H1 (cell line): Measurements from ENCODE around the gene PTRH1. TPM values are rescaled to one million over a fixed set of nuclear protein-coding genes. Genes with fewer than 3 reads are reported as not detected.

Source experiments
- CTCF ChIA-PET: fragments of 300-600 bp; sonication (Branson Sonifier 250); formaldehyde crosslinking; loops from one replicate; lab custom pipeline; 2021; ENCODE audit not compliant: partially characterized antibody; lab: Charles Lee
- POLR2A ChIA-PET: fragments of 300-600 bp; sonication (Branson Sonifier 250); formaldehyde crosslinking; loops from one replicate; lab custom pipeline; 2021; ENCODE audit warnings: inconsistent platforms; ENCODE audit not compliant: partially characterized antibody; lab: Charles Lee
- DNase-seq, 2 experiments: peaks; one replicate each; pipeline versions ENCODE4 v3.0.0 to v3.0.0-alpha.2; 2010 to 2022; ENCODE audit warnings: low spot score in 2 of 2, low read depth in 1 of 2, mixed read lengths in 1 of 2
- FAIRE-seq: peaks from 2 replicates; lab custom pipeline; 2011; peaks lifted over from hg19 to GRCh38; lab: Jason Lieb, UNC
- H2AFZ ChIP-seq: 2 replicates; pipeline ENCODE4 v1.8.1; 2012; ENCODE audit warnings: low read length, inconsistent platforms
- H2AK5ac ChIP-seq: 2 replicates; pipeline ENCODE4 v1.6.1; 2013; ENCODE audit warnings: low read depth, low read length
- H2BK120ac ChIP-seq: replicated peaks from 2 replicates; pipeline ENCODE3; 2013; ENCODE audit warnings: low read depth, low read length, inconsistent platforms
- H2BK12ac ChIP-seq: 2 replicates; pipeline ENCODE4 v1.6.1; 2013; ENCODE audit warnings: low read depth, low read length
- H2BK15ac ChIP-seq: 2 replicates; pipeline ENCODE4 v1.6.1; 2013; ENCODE audit warnings: low read length
- H2BK20ac ChIP-seq: 2 replicates; pipeline ENCODE4 v1.6.1; 2013; ENCODE audit warnings: low read length
- H2BK5ac ChIP-seq: 2 replicates; pipeline ENCODE4 v1.6.1; 2013; ENCODE audit warnings: low read depth, low read length
- H3K14ac ChIP-seq: 2 replicates; pipeline ENCODE4 v1.6.1; 2013; ENCODE audit warnings: inconsistent platforms; ENCODE audit not compliant: insufficient read length
- H3K18ac ChIP-seq: 2 replicates; pipeline ENCODE4 v1.6.1; 2013; ENCODE audit warnings: low read length; ENCODE audit errors: extremely low read depth
- H3K23ac ChIP-seq: 2 replicates; pipeline ENCODE4 v1.6.1; 2013; ENCODE audit warnings: inconsistent platforms; ENCODE audit not compliant: insufficient read length
- H3K23me2 ChIP-seq: 2 replicates; pipeline ENCODE4 v1.6.1; 2013; ENCODE audit warnings: low read depth, low read length
- H3K27ac ChIP-seq: 2 replicates; pipeline ENCODE4 v1.6.1; 2011; ENCODE audit warnings: low read depth, low read length, inconsistent platforms
- H3K27me3 ChIP-seq, 4 experiments: replicated peaks in 1 of 4; 1 replicate in 1 of 4; 2 replicates in 3 of 4; pipeline versions ENCODE4 v1.6.1 to v1.8.1; 2011 to 2013; ENCODE audit warnings: low read length in 3 of 4, mild to moderate bottlenecking in 3 of 4, inconsistent platforms in 2 of 4, mixed read lengths in 2 of 4, moderate library complexity in 1 of 4; ENCODE audit not compliant: control insufficient read depth in 3 of 4, insufficient read depth in 3 of 4; ENCODE audit errors: extremely low read depth in 1 of 4
- H3K36me3 ChIP-seq, 4 experiments: 2 replicates each; pipeline versions ENCODE4 v1.6.1 to v1.8.1; 2011 to 2013; ENCODE audit warnings: mild to moderate bottlenecking in 4 of 4, low read length in 3 of 4, moderate library complexity in 2 of 4, control low read depth in 1 of 4, inconsistent platforms in 1 of 4; ENCODE audit not compliant: insufficient read depth in 4 of 4, control insufficient read depth in 2 of 4
- H3K4ac ChIP-seq: replicated peaks from 2 replicates; pipeline ENCODE3; 2013; ENCODE audit warnings: low read length, low read depth, mixed read lengths, inconsistent platforms; ENCODE audit not compliant: insufficient read length
- H3K4me1 ChIP-seq, 4 experiments: replicated peaks in 1 of 4; 1 replicate in 1 of 4; 2 replicates in 3 of 4; pipeline versions ENCODE4 v1.6.1 to v1.8.1; 2011 to 2013; ENCODE audit warnings: low read length in 3 of 4, inconsistent platforms in 2 of 4, mixed read lengths in 1 of 4; ENCODE audit not compliant: insufficient read depth in 4 of 4, control insufficient read depth in 3 of 4
- H3K4me2 ChIP-seq, 2 experiments: 2 replicates each; pipeline versions ENCODE4 v1.6.1 to v1.8.1; 2011 to 2013; ENCODE audit warnings: low read depth in 2 of 2, low read length in 2 of 2, control low read depth in 1 of 2, inconsistent platforms in 1 of 2, mild to moderate bottlenecking in 1 of 2; ENCODE audit not compliant: insufficient read depth in 1 of 2
- H3K4me3 ChIP-seq, 4 experiments: fragments of 200-600, 300-600 bp in 1 of 4; sonication (generic), shearing (Covaris generic), sonication (Bioruptor Twin) in 1 of 4; 2 replicates each; pipeline versions ENCODE4 v1.5.1 to v1.8.1; 2011 to 2016; ENCODE audit warnings: low read length in 4 of 4, low read depth in 3 of 4, control low read depth in 2 of 4, inconsistent platforms in 2 of 4, mild to moderate bottlenecking in 2 of 4, mixed read lengths in 1 of 4, moderate library complexity in 1 of 4; ENCODE audit not compliant: insufficient read depth in 2 of 4; ENCODE audit errors: extremely low read depth in 1 of 4
- H3K56ac ChIP-seq: replicated peaks from 2 replicates; pipeline ENCODE3; 2013; ENCODE audit warnings: low read depth, mild to moderate bottlenecking, mixed read lengths, low read length, inconsistent platforms; ENCODE audit not compliant: insufficient read length
- H3K79me1 ChIP-seq: 2 replicates; pipeline ENCODE4 v1.6.1; 2013; ENCODE audit warnings: low read depth, low read length, control low read depth
- H3K79me2 ChIP-seq, 2 experiments: 2 replicates each; pipeline versions ENCODE4 v1.6.1 to v1.8.1; 2012 to 2013; ENCODE audit warnings: low read length in 2 of 2, mild to moderate bottlenecking in 2 of 2, inconsistent platforms in 1 of 2; ENCODE audit not compliant: insufficient read depth in 2 of 2, control insufficient read depth in 1 of 2
- H3K9ac ChIP-seq, 4 experiments: replicated peaks in 1 of 4; 1 replicate in 1 of 4; 2 replicates in 3 of 4; pipeline versions ENCODE4 v1.6.1 to v1.8.1; 2011 to 2013; ENCODE audit warnings: low read depth in 3 of 4, low read length in 3 of 4, control low read depth in 2 of 4, mild to moderate bottlenecking in 2 of 4, moderate library complexity in 2 of 4, inconsistent platforms in 1 of 4; ENCODE audit errors: extremely low read depth in 1 of 4
- H3K9me3 ChIP-seq, 2 experiments: 2 replicates each; pipeline versions ENCODE4 v1.6.1 to v1.8.1; 2012 to 2013; ENCODE audit warnings: mild to moderate bottlenecking in 2 of 2, moderate library complexity in 2 of 2, control low read depth in 1 of 2, inconsistent platforms in 1 of 2, low read depth in 1 of 2, low read length in 1 of 2, mixed read lengths in 1 of 2; ENCODE audit not compliant: insufficient read depth in 2 of 2
- H4K20me1 ChIP-seq, 2 experiments: replicated peaks in 1 of 2; 2 replicates each; pipeline versions ENCODE3 to v1.8.1; 2011 to 2013; ENCODE audit warnings: inconsistent platforms in 2 of 2, low read length in 2 of 2, mild to moderate bottlenecking in 1 of 2; ENCODE audit not compliant: insufficient read depth in 2 of 2, control insufficient read depth in 1 of 2
- H4K5ac ChIP-seq: 2 replicates; pipeline ENCODE4 v1.6.1; 2013; ENCODE audit warnings: low read length, low read depth, mixed read lengths, inconsistent platforms; ENCODE audit not compliant: insufficient read length
- H4K8ac ChIP-seq: 2 replicates; pipeline ENCODE4 v1.8.0; 2013; ENCODE audit warnings: mild to moderate bottlenecking, moderate library complexity, low read length, inconsistent platforms; ENCODE audit not compliant: insufficient read depth; ENCODE audit errors: extremely low read depth
- H4K91ac ChIP-seq: replicated peaks from 2 replicates; pipeline ENCODE3; 2013; ENCODE audit warnings: low read length, mixed read lengths, inconsistent platforms; ENCODE audit not compliant: insufficient read length
- CHD1 ChIP-seq: IDR thresholded peaks from 2 replicates; pipeline ENCODE4 v1.6.1; 2012; ENCODE audit warnings: low read depth, low read length, improper control_type of control experiment
- CHD2 ChIP-seq: IDR thresholded peaks from 2 replicates; pipeline ENCODE4 v1.6.1; 2012; ENCODE audit warnings: low read length, improper control_type of control experiment
- HDAC6 ChIP-seq: IDR thresholded peaks from one replicate; pipeline ENCODE4 v1.7.1; 2012; ENCODE audit warnings: low read depth, mild to moderate bottlenecking, inconsistent platforms, low read length, moderate library complexity
- JUN ChIP-seq: IDR thresholded peaks from 2 replicates; pipeline ENCODE4 v1.6.1; 2011; ENCODE audit warnings: low read depth, mild to moderate bottlenecking, improper control_type of control experiment, low read length
- JUND ChIP-seq: IDR thresholded peaks from 2 replicates; pipeline ENCODE4 v1.6.1; 2011; ENCODE audit warnings: mild to moderate bottlenecking, improper control_type of control experiment, low read length
- KDM5A ChIP-seq: fragments of 200-600 bp; IDR thresholded peaks from 2 replicates; pipeline ENCODE4 v1.7.1; 2012; ENCODE audit warnings: mild to moderate bottlenecking, low read length, inconsistent platforms, mixed read lengths
- NANOG ChIP-seq: IDR thresholded peaks from 2 replicates; pipeline ENCODE4 v1.6.1; 2011; ENCODE audit warnings: low read length, low read depth, mild to moderate bottlenecking, inconsistent platforms; ENCODE audit not compliant: insufficient read depth, poor library complexity, severe bottlenecking
- POLR2AphosphoS5 ChIP-seq: IDR thresholded peaks from 2 replicates; pipeline ENCODE4 v1.6.1; 2011; ENCODE audit warnings: low read depth, low read length
- RAD21 ChIP-seq, 2 experiments: IDR thresholded peaks in 1 of 2; conservative IDR thresholded peaks in 1 of 2; 2 replicates each; pipeline ENCODE4 v1.6.1; 2011; ENCODE audit warnings: low read depth in 2 of 2, low read length in 2 of 2, improper control_type of control experiment in 1 of 2, inconsistent platforms in 1 of 2, mild to moderate bottlenecking in 1 of 2, moderate library complexity in 1 of 2
- SUZ12 ChIP-seq: fragments of 200-600 bp; sonication (generic); IDR thresholded peaks from 2 replicates; pipeline ENCODE4 v1.6.1; 2012; ENCODE audit warnings: mild to moderate bottlenecking, inconsistent platforms, low read length, moderate library complexity, mixed read lengths
- ZNF274 ChIP-seq: IDR thresholded peaks from 2 replicates; pipeline ENCODE4 v1.7.0; 2012; ENCODE audit warnings: low read length, borderline replicate concordance; ENCODE audit errors: extremely low read depth
- WGBS, 2 experiments: shearing (Covaris generic) in 1 of 2; methylation state at CpG; one replicate each; pipeline versions ENCODE4 v1.1.6 to v1.1.7; 2013 to 2015; ENCODE audit warnings: low lambda C conversion rate in 2 of 2, mixed read lengths in 2 of 2, inconsistent platforms in 1 of 2, low coverage in 1 of 2, missing lambda C conversion rate in 1 of 2; ENCODE audit not compliant: insufficient replicate concordance in 2 of 2, insufficient coverage in 1 of 2, insufficient read length in 1 of 2; ENCODE audit errors: extremely low coverage in 1 of 2, missing lambda C conversion rate in 1 of 2; 5-methylcytosine and 5-hydroxymethylcytosine counted together
- polyA plus RNA-seq, 7 experiments: library from polyadenylated mRNA; depleted of rRNA in 3 of 7; stranded (reverse) in 5 of 7; unstranded in 2 of 7; fragments of >200 nt in 5 of 7; fragments of 200-250 nt in 2 of 7; gene quantifications; 1 replicate in 5 of 7; 2 replicates in 1 of 7; 4 replicates in 1 of 7; pipeline versions ENCODE4 v1.2.1 to v1.2.3, GENCODE V29; 2011 to 2013; ENCODE audit warnings: missing spikeins in 2 of 7, mixed read lengths in 2 of 7
- total RNA-seq: library from RNA; stranded (reverse); fragmentation: NEBNext Ultra II Directional; extraction: Animal tissue kit (Norgen Biotek cat#: 25700); gene quantifications from 2 replicates; pipeline ENCODE4 v1.2.1, GENCODE V29; 2021
- TF ChIP-seq, protein P1 (sequence below): IDR thresholded peaks from 2 replicates; pipeline ENCODE4 v1.6.1; 2011; ENCODE audit warnings: low read length, improper control_type of control experiment
- TF ChIP-seq, protein P2 (sequence below): IDR thresholded peaks from 2 replicates; pipeline ENCODE4 v1.6.1; 2011; ENCODE audit warnings: low read depth, mild to moderate bottlenecking, low read length; ENCODE audit not compliant: insufficient read depth

Gene PTRH1
- total and polyA plus RNA-seq, 2 of the 8 experiments (the other 6 are each of a cell fraction or from before 2014, with no cell fraction given): 11.1 to 19.8 TPM

DNA sequence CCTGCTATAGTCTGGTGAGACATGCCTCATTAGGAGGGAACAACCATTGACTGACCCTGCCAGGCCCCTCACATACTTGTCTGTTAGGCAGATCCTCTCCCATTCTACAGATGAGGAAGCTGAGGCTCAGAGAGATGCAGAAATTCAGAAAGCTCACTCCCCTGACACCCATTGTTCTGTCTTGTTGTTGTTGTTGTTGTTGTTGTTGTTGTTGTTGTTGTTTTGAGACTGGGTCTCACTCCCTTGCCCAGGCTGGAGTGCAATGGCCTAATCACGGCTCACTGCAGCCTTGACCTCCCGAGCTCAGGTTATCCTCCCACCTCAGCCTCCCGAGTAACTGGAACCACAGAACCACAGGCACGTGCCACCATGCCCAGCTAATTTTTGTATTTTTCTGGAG lies 21.8 kb downstream of the PTRH1 start:
- Histone ChIP-seq H3K4me1 (no peaks in the 10 kb centered on the region), H2BK20ac (no peak overlapping the region), H3K4ac (no peak overlapping the region), H4K91ac (no peak overlapping the region), H3K9me3 (no peaks in the 10 kb centered on the region), H3K56ac (no peak overlapping the region), H2BK12ac (no peak overlapping the region), H3K4me3 (no peak overlapping the region), H4K8ac (no peak overlapping the region), H2AK5ac (no peak overlapping the region), H3K79me2 (no peaks in the 10 kb centered on the region), H3K18ac (no peak overlapping the region), H2AFZ (no peak overlapping the region), H3K9ac (no peak overlapping the region; a peak in 1 of 7 replicates), H3K36me3 (peaks cover 0 to 3% (median 2%) of the 10 kb centered on the region in 4 experiments; a peak in 2 of 8 replicates), H2BK120ac (no peak overlapping the region), H3K27me3 (no peaks in the 10 kb centered on the region), H3K27ac (no peak overlapping the region), H3K79me1 (no peaks in the 10 kb centered on the region), H4K20me1 (no peaks in the 10 kb centered on the region), H3K14ac (no peak overlapping the region), H2BK5ac (no peak overlapping the region), H3K23me2 (no peaks in the 10 kb centered on the region), H2BK15ac (no peak overlapping the region), H3K23ac (no peak overlapping the region), H4K5ac (no peak overlapping the region), H3K4me2 (no peak overlapping the region)
- FAIRE-seq (no peak), DNase-seq (no peak)
- ChIA-PET POLR2A (no interaction called here), CTCF (interaction anchor here (0.9 to 1.7 kb wide), 4 partner anchors 10 to 96 kb away, joined by 3 read pairs; partner anchors contain the start of gene TOR2A)
- WGBS, 2 experiments: 87% methylated on average over 4 of the region's 4 CpGs; no CpG with 5 or more reads in 1 of the 2 experiments
- TF ChIP-seq SUZ12: no peak
- no peak for TF ChIP-seq CHD2
- TF ChIP-seq KDM5A: no peak
- TF ChIP-seq NANOG: no peak
- no peak for TF ChIP-seq JUND
- no peak for TF ChIP-seq JUN
- no peak for TF ChIP-seq CHD1
- TF ChIP-seq ZNF274: no peak
- TF ChIP-seq, protein P1, sequence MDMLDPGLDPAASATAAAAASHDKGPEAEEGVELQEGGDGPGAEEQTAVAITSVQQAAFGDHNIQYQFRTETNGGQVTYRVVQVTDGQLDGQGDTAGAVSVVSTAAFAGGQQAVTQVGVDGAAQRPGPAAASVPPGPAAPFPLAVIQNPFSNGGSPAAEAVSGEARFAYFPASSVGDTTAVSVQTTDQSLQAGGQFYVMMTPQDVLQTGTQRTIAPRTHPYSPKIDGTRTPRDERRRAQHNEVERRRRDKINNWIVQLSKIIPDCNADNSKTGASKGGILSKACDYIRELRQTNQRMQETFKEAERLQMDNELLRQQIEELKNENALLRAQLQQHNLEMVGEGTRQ: no peak
- no peak for TF ChIP-seq HDAC6
- no peak for TF ChIP-seq POLR2AphosphoS5
- TF ChIP-seq, protein P2, sequence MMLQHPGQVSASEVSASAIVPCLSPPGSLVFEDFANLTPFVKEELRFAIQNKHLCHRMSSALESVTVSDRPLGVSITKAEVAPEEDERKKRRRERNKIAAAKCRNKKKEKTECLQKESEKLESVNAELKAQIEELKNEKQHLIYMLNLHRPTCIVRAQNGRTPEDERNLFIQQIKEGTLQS: no peak
- no peak for TF ChIP-seq RAD21 (IDR thresholded peaks at IDR 0.05 in 1 of 2, conservative IDR thresholded peaks at IDR 0.05 in 1 of 2; ENCODE audit: low read depth in 2 of 2, low read length in 2 of 2)
